H9 (cell line): ENCODE data around the gene NET1. TPM values are rescaled to one million over a fixed set of nuclear protein-coding genes. Genes with fewer than 3 reads are reported as not detected.

Experiments
- DNase-seq: peaks from one replicate; pipeline ENCODE4 v3.0.0-alpha.2; 2017
- H2AFZ ChIP-seq: one replicate; pipeline ENCODE4 v1.6.1; 2013; ENCODE audit warnings: mild to moderate bottlenecking, low read length, control low read depth, moderate library complexity
- H2AK5ac ChIP-seq: 2 replicates; pipeline ENCODE4 v1.6.1; 2013; ENCODE audit warnings: low read length, control low read depth, mixed read lengths; ENCODE audit not compliant: insufficient read length
- H2BK120ac ChIP-seq: one replicate; pipeline ENCODE4 v1.6.1; 2013; ENCODE audit warnings: low read depth, mild to moderate bottlenecking, low read length, control low read depth, inconsistent platforms; ENCODE audit not compliant: poor library complexity, severe bottlenecking
- H2BK12ac ChIP-seq: 2 replicates; pipeline ENCODE4 v1.6.1; 2013; ENCODE audit warnings: low read length, control low read depth, mixed read lengths, low read depth; ENCODE audit not compliant: insufficient read length
- H2BK15ac ChIP-seq: 2 replicates; pipeline ENCODE4 v1.6.1; 2013; ENCODE audit warnings: low read depth, low read length, control low read depth
- H2BK20ac ChIP-seq: one replicate; pipeline ENCODE4 v1.6.1; 2013; ENCODE audit warnings: low read depth, mild to moderate bottlenecking, low read length, control low read depth, inconsistent platforms; ENCODE audit not compliant: poor library complexity, severe bottlenecking
- H2BK5ac ChIP-seq: 2 replicates; pipeline ENCODE4 v1.6.1; 2013; ENCODE audit warnings: low read length, control low read depth, mixed read lengths; ENCODE audit not compliant: insufficient read length
- H3K14ac ChIP-seq: 2 replicates; pipeline ENCODE4 v1.6.1; 2013; ENCODE audit warnings: low read length, control low read depth; ENCODE audit not compliant: insufficient read depth
- H3K18ac ChIP-seq: 2 replicates; pipeline ENCODE4 v1.6.1; 2013; ENCODE audit warnings: low read depth, mild to moderate bottlenecking, mixed read lengths, low read length, control low read depth; ENCODE audit not compliant: insufficient read length
- H3K23ac ChIP-seq: 2 replicates; pipeline ENCODE4 v1.6.1; 2013; ENCODE audit warnings: low read length, control low read depth, mixed read lengths, low read depth; ENCODE audit not compliant: insufficient read length
- H3K23me2 ChIP-seq: 2 replicates; pipeline ENCODE4 v1.6.1; 2013; ENCODE audit warnings: low read depth, mild to moderate bottlenecking, mixed read lengths, low read length, control low read depth; ENCODE audit not compliant: insufficient read length, poor library complexity, severe bottlenecking
- H3K27ac ChIP-seq: 2 replicates; pipeline ENCODE4 v1.5.1; 2013; ENCODE audit warnings: low read length, control low read depth, mixed read lengths, low read depth; ENCODE audit not compliant: insufficient read length
- H3K27me3 ChIP-seq: 2 replicates; pipeline ENCODE4 v1.6.1; 2013; ENCODE audit warnings: low read length, control low read depth, inconsistent platforms; ENCODE audit not compliant: insufficient read depth
- H3K4ac ChIP-seq: 2 replicates; pipeline ENCODE4 v1.6.1; 2013; ENCODE audit warnings: low read depth, mild to moderate bottlenecking, control low read depth, inconsistent platforms, low read length, moderate library complexity
- H3K4me1 ChIP-seq: 2 replicates; pipeline ENCODE4 v1.6.1; 2013; ENCODE audit warnings: low read length, control low read depth, inconsistent platforms; ENCODE audit not compliant: insufficient read depth
- H3K4me2 ChIP-seq: 2 replicates; pipeline ENCODE4 v1.6.1; 2013; ENCODE audit warnings: low read length, control low read depth, mixed read lengths; ENCODE audit not compliant: insufficient read length, insufficient read depth
- H3K56ac ChIP-seq: 2 replicates; pipeline ENCODE4 v1.6.1; 2013; ENCODE audit warnings: low read depth, mild to moderate bottlenecking, mixed read lengths, low read length, control low read depth; ENCODE audit not compliant: insufficient read length
- H3K79me1 ChIP-seq: 2 replicates; pipeline ENCODE4 v1.6.1; 2013; ENCODE audit warnings: low read depth, mild to moderate bottlenecking, moderate library complexity, low read length, control low read depth, inconsistent platforms; ENCODE audit not compliant: insufficient read depth, poor library complexity, severe bottlenecking
- H3K79me2 ChIP-seq: 2 replicates; pipeline ENCODE4 v1.6.1; 2013; ENCODE audit warnings: low read length, control low read depth, inconsistent platforms; ENCODE audit not compliant: insufficient read depth
- H3K9ac ChIP-seq: 2 replicates; pipeline ENCODE4 v1.6.1; 2013; ENCODE audit warnings: low read length, control low read depth, mixed read lengths; ENCODE audit not compliant: insufficient read length; ENCODE audit errors: extremely low read depth
- H3K9me3 ChIP-seq: one replicate; pipeline ENCODE4 v1.6.1; 2013; ENCODE audit warnings: low read depth, low read length, inconsistent platforms; ENCODE audit not compliant: control insufficient read depth
- H3T11ph ChIP-seq: one replicate; pipeline ENCODE4 v1.6.1; 2013; ENCODE audit warnings: mild to moderate bottlenecking, low read length, control low read depth, inconsistent platforms
- H4K20me1 ChIP-seq: one replicate; pipeline ENCODE4 v1.6.1; 2013; ENCODE audit not compliant: control insufficient read depth, insufficient read length, insufficient read depth
- H4K5ac ChIP-seq: 2 replicates; pipeline ENCODE4 v1.6.1; 2013; ENCODE audit warnings: low read depth, mild to moderate bottlenecking, mixed read lengths, low read length, control low read depth; ENCODE audit not compliant: insufficient read length
- H4K8ac ChIP-seq: replicated peaks from 2 replicates; pipeline ENCODE4 v1.6.1; 2013; ENCODE audit warnings: low read length, control low read depth, mixed read lengths, low read depth; ENCODE audit not compliant: insufficient read length
- H4K91ac ChIP-seq: 2 replicates; pipeline ENCODE4 v1.6.1; 2013; ENCODE audit warnings: low read depth, mild to moderate bottlenecking, moderate library complexity, mixed read lengths, low read length, control low read depth; ENCODE audit not compliant: insufficient read length
- H3K27ac Mint-ChIP-seq, 3 experiments: 2 replicates in 2 of 3; 3 replicates in 1 of 3; pipeline ENCODE4 v1.8.0; 2020 to 2021; ENCODE audit warnings: mixed read lengths in 3 of 3, mild to moderate bottlenecking in 1 of 3, moderate library complexity in 1 of 3
- H3K27me3 Mint-ChIP-seq: 2 replicates; pipeline ENCODE4 v1.8.0; 2021; ENCODE audit warnings: low read depth, mild to moderate bottlenecking, moderate library complexity, mixed read lengths
- H3K36me3 Mint-ChIP-seq, 3 experiments: 2 replicates in 2 of 3; 3 replicates in 1 of 3; pipeline ENCODE4 v1.8.0; 2020 to 2021; ENCODE audit warnings: low read depth in 3 of 3, mixed read lengths in 3 of 3; ENCODE audit not compliant: insufficient read depth in 1 of 3
- H3K4me1 Mint-ChIP-seq, 2 experiments: 2 replicates each; pipeline ENCODE4 v1.8.0; 2020; ENCODE audit warnings: mixed read lengths in 2 of 2
- H3K4me3 Mint-ChIP-seq, 2 experiments: 2 replicates in 1 of 2; 3 replicates in 1 of 2; pipeline ENCODE4 v1.8.0; 2020 to 2021; ENCODE audit warnings: mild to moderate bottlenecking in 2 of 2, mixed read lengths in 2 of 2, moderate library complexity in 1 of 2
- H3K9me3 Mint-ChIP-seq, 2 experiments: 2 replicates in 1 of 2; 3 replicates in 1 of 2; pipeline ENCODE4 v1.8.0; 2020; ENCODE audit warnings: mild to moderate bottlenecking in 2 of 2, mixed read lengths in 2 of 2, moderate library complexity in 1 of 2
- total RNA-seq: library from RNA; stranded (reverse); gene quantifications from 2 replicates; pipeline ENCODE4 v1.2.1, GENCODE V29; 2021
- TF ChIP-seq, protein P1 (sequence below): fragments of 200-600 bp; sonication (generic); conservative IDR thresholded peaks from 3 replicates; pipeline ENCODE4 v1.8.0; 2021; ENCODE audit warnings: antibody characterized with exemption, mild to moderate bottlenecking

NET1 gene
- total RNA-seq, 1 experiment from 2014 or later: 50.6 TPM

DNA sequence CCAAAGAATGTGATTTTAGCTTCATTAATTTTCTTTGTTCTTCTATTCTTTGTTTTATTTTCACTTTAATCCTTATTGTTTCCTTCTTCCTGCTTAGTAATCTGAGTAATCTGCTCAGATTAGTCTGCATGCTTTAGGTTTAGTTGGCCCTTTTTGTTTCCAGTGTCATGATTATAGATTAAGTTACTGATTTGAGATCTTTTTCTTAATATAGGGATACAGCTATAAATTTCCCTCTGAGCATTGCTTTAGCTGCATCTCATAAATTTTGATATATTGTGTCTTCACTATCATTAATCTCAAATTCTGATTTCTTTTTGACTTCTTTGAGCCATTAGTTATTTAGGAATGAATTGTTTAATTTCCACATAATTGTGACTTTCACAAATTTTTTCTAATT, 6.2 kb downstream of the NET1 start:
- Histone ChIP-seq H3K4me2 (no peak overlapping the region), H4K91ac (no peak overlapping the region), H4K20me1 (no peaks in the 10 kb centered on the region), H3K23me2 (no peaks in the 10 kb centered on the region), H3K79me2 (peaks cover 28% of the 10 kb centered on the region; the same call in 1 of the 2 replicates), H2BK20ac (no peak overlapping the region), H4K8ac (no peak overlapping the region), H2BK12ac (no peak overlapping the region), H2AK5ac (no peak overlapping the region), H3K18ac (no peak overlapping the region), H3K23ac (no peak overlapping the region), H3K9me3 (no peaks in the 10 kb centered on the region), H3K14ac (no peak overlapping the region), H3T11ph (no peak overlapping the region), H4K5ac (no peak overlapping the region), H3K4ac (no peak overlapping the region), H3K56ac (no peak overlapping the region), H2BK5ac (no peak overlapping the region), H3K27ac (no peak overlapping the region), H2BK120ac (no peak overlapping the region), H3K27me3 (no peaks in the 10 kb centered on the region), H3K9ac (no peak overlapping the region), H2BK15ac (no peak overlapping the region), H3K79me1 (peaks cover 11% of the 10 kb centered on the region), H2AFZ (no peak overlapping the region), H3K4me1 (peaks cover 2% of the 10 kb centered on the region; the same call in 1 of the 2 replicates)
- Mint-ChIP-seq H3K27ac (no peak overlapping the region), H3K27me3 (no peaks in the 10 kb centered on the region), H3K36me3 (peaks cover 0 to 21% (median 11%) of the 10 kb centered on the region in 3 experiments; a peak in 4 of 7 replicates), H3K4me3 (no peak overlapping the region), H3K4me1 (peaks cover 32 to 33% of the 10 kb centered on the region in 2 experiments), H3K9me3 (peaks cover 5 to 18% of the 10 kb centered on the region in 2 experiments; a peak in 3 of 5 replicates)
- no peak for DNase-seq
- TF ChIP-seq, protein P1, sequence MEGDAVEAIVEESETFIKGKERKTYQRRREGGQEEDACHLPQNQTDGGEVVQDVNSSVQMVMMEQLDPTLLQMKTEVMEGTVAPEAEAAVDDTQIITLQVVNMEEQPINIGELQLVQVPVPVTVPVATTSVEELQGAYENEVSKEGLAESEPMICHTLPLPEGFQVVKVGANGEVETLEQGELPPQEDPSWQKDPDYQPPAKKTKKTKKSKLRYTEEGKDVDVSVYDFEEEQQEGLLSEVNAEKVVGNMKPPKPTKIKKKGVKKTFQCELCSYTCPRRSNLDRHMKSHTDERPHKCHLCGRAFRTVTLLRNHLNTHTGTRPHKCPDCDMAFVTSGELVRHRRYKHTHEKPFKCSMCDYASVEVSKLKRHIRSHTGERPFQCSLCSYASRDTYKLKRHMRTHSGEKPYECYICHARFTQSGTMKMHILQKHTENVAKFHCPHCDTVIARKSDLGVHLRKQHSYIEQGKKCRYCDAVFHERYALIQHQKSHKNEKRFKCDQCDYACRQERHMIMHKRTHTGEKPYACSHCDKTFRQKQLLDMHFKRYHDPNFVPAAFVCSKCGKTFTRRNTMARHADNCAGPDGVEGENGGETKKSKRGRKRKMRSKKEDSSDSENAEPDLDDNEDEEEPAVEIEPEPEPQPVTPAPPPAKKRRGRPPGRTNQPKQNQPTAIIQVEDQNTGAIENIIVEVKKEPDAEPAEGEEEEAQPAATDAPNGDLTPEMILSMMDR: no peak
